ENCODE data around the gene MDFI.
A peak's percentile ranks its signal among the peaks of the same experiment; 100 is the strongest.

- no peak for TF ChIP-seq CTCF (IDR thresholded peaks at IDR 0.05)
- no peak for TF ChIP-seq MAZ (IDR thresholded peaks at IDR 0.05; ENCODE audit: borderline replicate concordance, low read depth, low read length)
- TF ChIP-seq BHLHE40 (IDR thresholded peaks at IDR 0.05; ENCODE audit: low read depth, low read length): no peak
- TF ChIP-seq POLR2A (IDR thresholded peaks at IDR 0.05; ENCODE audit: low read length): no peak
- no peak for TF ChIP-seq MAX (IDR thresholded peaks at IDR 0.05)
- peak; percentile 47 for TF ChIP-seq ZFP36 (IDR thresholded peaks at IDR 0.05; ENCODE audit: borderline replicate concordance, partially characterized antibody)
- no peak for TF ChIP-seq HDAC2 (IDR thresholded peaks at IDR 0.05)
Measured at GRCh38 chr6:41675992-41676391, 37.7 kb downstream of the MDFI start.
